IPS-NIHi11 (cell line): ENCODE results near the gene SHROOM1.
"Not testable (repeated sequence)": the region's sequence is repeated elsewhere in the genome, so short reads cannot be mapped to it uniquely, and the experiment has no call there.

ENCODE experiments used
- DNase-seq: peaks from one replicate; pipeline ENCODE4 v3.0.0; 2012; ENCODE audit warnings: mixed read lengths, low spot score

The SHROOM1 gene, protein sequence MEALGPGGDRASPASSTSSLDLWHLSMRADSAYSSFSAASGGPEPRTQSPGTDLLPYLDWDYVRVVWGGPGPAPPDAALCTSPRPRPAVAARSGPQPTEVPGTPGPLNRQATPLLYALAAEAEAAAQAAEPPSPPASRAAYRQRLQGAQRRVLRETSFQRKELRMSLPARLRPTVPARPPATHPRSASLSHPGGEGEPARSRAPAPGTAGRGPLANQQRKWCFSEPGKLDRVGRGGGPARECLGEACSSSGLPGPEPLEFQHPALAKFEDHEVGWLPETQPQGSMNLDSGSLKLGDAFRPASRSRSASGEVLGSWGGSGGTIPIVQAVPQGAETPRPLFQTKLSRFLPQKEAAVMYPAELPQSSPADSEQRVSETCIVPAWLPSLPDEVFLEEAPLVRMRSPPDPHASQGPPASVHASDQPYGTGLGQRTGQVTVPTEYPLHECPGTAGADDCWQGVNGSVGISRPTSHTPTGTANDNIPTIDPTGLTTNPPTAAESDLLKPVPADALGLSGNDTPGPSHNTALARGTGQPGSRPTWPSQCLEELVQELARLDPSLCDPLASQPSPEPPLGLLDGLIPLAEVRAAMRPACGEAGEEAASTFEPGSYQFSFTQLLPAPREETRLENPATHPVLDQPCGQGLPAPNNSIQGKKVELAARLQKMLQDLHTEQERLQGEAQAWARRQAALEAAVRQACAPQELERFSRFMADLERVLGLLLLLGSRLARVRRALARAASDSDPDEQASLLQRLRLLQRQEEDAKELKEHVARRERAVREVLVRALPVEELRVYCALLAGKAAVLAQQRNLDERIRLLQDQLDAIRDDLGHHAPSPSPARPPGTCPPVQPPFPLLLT

DNA sequence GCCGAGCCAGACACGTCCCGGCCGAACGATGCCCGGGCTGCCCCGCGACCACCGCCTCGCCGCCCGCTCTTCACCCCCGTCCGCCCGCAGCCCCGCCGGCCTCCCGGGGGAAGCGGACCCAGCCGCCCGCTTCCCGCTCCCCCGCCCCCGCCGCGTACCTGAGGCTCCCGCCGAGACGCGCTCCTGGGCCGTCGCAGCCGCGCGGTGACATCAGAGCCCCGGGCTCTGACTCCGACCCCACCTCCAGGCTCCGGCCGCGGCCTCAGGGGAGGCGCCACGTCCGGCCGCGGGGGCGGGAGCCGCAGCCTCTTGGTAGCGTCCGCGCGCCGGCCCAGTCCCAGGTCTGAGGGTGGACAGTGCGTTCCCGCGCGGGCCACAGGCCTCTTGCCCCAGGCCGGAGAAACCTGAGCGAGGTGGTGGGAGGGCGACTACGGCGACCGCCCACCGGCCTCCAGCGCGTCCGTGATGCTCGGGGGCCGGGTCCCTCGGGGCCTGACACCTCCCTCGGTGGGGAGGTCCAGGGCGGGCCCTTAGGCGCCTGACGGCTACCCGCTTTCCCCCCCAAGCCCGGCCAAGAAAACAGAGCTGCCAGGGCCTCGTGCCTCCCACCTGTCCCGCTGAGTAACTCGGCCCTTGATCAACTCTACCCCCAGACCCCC lies at the start of gene SHROOM1:
Gene SHROOM1 (minus strand): TSS at position 212 of the 659 bp plus-strand sequence. CDS start 4,507 bp downstream, outside the sequence.
- DNase-seq: peak; percentile 84

DNA sequence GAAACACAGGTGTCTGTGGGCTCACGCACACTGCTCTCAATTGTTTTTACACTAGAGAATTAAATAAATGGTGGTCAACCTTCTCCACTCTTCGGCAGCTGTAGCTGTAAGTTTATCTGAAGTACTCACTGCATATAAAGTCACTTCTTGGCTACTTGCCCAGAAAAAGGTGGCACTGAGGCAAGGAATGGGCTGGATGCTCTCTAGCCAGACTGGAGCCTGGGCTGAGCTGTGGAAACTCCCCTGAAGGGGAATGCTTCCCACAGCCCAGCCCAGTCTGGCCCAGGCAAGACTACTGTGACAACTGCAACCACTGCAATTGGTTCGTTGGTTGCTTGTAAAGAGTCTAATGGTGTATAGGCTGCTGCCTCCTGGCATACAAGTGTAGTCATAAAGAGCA lies 47.5 kb upstream of the SHROOM1 start:
- DNase-seq: no peak

GRCh38 chr5:132877466-132877865 lies 47.0 kb upstream of the SHROOM1 start:
- no peak for DNase-seq

- no peak for DNase-seq
Observed at GRCh38 chr5:132876020-132876759, 45.7 kb upstream of the SHROOM1 start.

GRCh38 chr5:132873930-132874271 lies 43.5 kb upstream of the SHROOM1 start:
- DNase-seq: no peak

DNA sequence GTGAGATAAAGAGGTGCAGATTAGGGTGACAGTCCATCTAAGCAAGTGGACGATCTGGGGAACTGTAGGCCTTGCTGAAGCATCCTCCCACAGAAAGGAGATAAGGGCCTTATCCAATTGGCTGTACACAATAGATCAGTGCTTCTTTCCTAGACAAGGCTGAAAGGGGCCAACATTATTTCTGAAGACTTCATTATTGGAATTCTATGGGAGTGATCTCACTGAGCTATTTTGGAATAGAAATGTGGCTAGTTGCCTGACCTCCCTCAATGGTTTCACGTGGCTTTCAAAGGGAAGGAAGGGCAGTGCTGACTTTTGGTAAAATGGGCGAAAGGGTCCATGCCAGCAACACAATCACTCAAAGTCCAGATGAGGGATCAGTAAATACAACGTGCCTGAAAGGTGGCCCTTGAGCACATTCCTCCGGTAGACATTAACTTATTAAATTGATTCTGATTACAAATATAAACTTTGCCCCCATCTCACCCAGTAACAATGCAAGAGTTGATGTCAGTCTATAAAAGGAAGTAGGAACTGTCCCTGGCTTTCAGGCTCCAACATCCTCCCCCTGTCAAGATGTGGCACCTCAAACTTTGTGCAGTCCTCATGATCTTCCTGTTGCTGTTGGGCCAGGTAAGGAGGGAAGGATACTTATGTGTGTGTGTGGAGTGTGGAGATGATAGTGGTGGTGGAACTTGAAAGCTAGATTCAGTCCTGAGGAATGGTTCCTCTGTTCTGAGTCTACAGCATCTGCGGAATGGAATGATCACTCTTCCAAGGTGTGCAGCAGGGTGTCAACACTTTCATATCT lies 42.9 kb upstream of the SHROOM1 start, which contains the start of gene LEAP2:
Gene LEAP2 (plus strand): TSS at position 550 of the 811 bp plus-strand sequence. CDS start 27 bp downstream, at position 577.
- DNase-seq: no peak

- no peak for DNase-seq
Observed at GRCh38 chr5:132872788-132873118, 42.3 kb upstream of the SHROOM1 start.

- no peak for DNase-seq
Observed at GRCh38 chr5:132871459-132872284, 41.2 kb upstream of the SHROOM1 start.

GRCh38 chr5:132870801-132871200 lies 40.4 kb upstream of the SHROOM1 start:
- DNase-seq: no peak

GRCh38 chr5:132868754-132869153 lies 38.3 kb upstream of the SHROOM1 start:
- DNase-seq: no peak

GRCh38 chr5:132867046-132867451 lies 36.6 kb upstream of the SHROOM1 start:
- no peak for DNase-seq

DNA sequence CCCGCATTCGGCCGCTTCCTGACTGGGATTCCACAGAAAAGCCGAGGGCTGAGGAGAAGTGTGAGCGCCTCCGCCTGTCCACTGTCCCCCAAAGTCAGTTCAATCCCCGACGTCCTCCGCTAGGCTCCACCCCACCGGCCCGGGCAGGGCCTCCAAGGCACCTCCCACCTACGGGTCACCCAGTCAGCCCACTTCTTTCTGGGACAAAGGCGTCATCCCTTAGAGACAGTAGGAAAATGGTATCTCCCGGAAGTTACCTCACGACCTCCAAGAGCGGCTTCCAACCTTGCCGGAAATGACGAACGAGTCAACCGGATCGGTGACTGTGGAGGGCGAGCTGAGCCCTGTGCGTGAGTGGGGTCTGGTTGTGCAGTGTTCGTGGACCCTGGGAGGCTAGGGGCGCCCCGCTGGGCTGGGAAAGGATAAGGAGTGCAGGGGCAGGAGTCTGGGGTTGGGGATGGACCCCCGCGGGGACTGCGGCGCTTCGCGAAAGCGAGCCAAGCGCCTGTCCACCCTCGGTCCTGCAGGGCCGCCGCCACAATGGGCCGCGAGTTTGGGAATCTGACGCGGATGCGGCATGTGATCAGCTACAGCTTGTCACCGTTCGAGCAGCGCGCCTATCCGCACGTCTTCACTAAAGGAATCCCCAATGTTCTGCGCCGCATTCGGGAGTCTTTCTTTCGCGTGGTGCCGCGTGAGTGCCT lies 36.0 kb upstream of the SHROOM1 start, which contains the start of the genes GDF9 and UQCRQ:
Gene GDF9 (minus strand): TSS at position 128 of the 704 bp plus-strand sequence. CDS start 1,936 bp downstream, outside the sequence.
Gene UQCRQ (plus strand): TSS at position 301 of the 704 bp plus-strand sequence. CDS start 240 bp downstream, at position 541.
- peak; percentile 97 for DNase-seq

DNA sequence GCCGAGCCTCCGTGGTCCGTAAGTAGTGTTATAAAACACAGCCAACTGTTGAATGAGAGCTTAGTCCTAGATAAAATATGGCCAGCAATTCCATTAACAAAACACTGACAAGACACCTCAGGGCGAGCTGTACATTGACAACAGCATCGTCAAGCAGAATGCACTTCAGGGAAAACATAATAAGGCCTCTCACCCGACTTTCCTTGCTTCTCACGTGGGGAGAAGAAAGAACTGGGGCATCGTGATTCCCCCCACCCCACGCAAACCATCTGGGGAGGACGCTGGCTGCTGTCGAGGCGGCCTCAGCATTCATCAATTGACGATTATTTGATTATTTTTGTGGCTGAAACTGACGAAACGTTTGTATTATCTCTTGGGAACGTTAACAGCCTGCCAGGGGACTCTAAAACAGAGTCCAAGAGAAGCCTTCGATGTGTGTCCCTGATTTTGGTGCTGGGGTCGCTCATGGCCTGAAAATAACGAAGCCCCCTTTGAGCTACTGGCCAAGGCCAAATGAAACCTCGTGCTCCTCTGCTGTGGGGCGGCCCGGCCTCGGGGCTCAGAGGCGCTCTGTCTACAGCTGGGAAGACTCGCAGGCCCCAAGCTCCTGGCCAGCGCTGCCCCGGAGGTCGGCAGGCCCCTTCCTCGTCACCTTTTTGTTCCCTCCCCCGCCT lies 35.4 kb upstream of the SHROOM1 start:
- DNase-seq: no peak

GRCh38 chr5:132860742-132861141 lies 30.3 kb upstream of the SHROOM1 start:
- DNase-seq: no peak

- DNase-seq: no peak
Observed at GRCh38 chr5:132859889-132860437, 29.5 kb upstream of the SHROOM1 start.

DNA sequence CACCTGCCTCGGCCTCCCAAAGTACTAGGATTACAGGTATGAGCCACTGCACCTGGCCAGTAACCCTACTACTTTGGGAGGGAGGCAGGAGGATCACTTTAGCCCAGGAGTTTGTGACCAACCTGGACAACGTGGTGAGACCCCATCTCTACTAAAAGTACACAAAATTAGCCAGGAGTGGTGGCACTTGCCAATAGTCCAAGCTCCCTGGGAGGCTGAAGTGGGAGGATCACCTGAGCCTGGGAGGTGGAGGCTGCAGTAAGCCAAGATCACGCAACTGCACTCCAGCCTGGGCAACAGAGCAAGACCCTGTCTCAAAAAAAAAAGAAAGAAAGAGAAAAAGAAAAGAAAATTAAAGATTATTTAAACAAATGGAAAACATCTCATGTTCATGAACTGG lies 25.6 kb upstream of the SHROOM1 start:
- DNase-seq: no peak

GRCh38 chr5:132854992-132855391 lies 24.5 kb upstream of the SHROOM1 start:
- not testable (repeated sequence) for DNase-seq

DNA sequence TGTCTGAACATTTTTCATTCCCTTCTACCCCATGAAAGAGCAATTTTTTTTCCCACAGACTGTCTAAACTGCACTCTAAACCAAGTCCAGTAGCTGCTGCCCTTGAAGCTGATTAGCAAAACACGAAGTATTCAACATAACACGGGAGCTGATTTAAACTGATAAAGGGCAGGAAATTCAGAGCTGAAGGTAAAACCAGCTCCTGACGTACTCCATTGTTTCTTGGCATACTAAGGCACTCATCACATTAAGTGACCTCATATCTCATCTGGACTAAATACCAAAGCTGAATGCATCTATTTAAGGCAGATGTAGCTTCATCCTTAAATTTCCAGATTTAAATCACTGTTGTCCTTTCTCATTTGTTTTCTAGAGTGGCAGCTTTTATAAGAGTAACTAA lies 23.9 kb upstream of the SHROOM1 start:
- DNase-seq: no peak
